Measurements from ENCODE around the gene TRIM49.
"Not testable (repeated sequence)": the region's sequence is repeated elsewhere in the genome, so short reads cannot be mapped to it uniquely, and the experiment has no call there.

DNA sequence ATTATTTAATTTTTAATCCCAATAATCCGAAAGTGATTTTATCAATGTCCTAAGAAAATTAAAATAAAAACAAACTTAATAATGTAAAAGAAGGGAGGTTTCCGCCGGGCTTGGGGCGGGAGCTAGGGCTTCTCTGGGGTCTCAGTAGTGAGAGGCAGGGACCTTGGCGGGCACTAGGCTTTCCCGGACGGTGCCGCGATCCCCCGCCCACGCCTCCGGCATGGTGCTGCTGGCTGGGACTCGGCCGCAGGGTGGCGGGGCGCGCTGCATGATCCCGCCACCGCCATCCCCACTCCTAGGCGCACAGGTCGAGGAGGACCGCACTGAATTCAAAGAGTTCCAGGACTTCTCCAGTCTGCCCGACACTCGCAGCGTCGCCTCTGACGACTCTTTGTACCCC lies 22.6 kb downstream of the TRIM49 start:
- TF ChIP-seq, protein P1, sequence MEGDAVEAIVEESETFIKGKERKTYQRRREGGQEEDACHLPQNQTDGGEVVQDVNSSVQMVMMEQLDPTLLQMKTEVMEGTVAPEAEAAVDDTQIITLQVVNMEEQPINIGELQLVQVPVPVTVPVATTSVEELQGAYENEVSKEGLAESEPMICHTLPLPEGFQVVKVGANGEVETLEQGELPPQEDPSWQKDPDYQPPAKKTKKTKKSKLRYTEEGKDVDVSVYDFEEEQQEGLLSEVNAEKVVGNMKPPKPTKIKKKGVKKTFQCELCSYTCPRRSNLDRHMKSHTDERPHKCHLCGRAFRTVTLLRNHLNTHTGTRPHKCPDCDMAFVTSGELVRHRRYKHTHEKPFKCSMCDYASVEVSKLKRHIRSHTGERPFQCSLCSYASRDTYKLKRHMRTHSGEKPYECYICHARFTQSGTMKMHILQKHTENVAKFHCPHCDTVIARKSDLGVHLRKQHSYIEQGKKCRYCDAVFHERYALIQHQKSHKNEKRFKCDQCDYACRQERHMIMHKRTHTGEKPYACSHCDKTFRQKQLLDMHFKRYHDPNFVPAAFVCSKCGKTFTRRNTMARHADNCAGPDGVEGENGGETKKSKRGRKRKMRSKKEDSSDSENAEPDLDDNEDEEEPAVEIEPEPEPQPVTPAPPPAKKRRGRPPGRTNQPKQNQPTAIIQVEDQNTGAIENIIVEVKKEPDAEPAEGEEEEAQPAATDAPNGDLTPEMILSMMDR (conservative IDR thresholded peaks at IDR 0.05; ENCODE audit: low read length), result not testable (repeated sequence)
- not testable (repeated sequence) for TF ChIP-seq EZH2phosphoT487 (IDR thresholded peaks at IDR 0.05; ENCODE audit: borderline replicate concordance)

All from Loucy (cell line).